Heart left ventricle (tissue), 16 donors: ENCODE measurements around the gene NAALADL2. TPM values are rescaled to one million over a fixed set of nuclear protein-coding genes. Genes with fewer than 3 reads are reported as not detected.

Experiments used
- ATAC-seq, 4 donors: fragments of 200-7000 bp; cut with Tn5 transposase; one replicate each; pipeline ENCODE4 v1.9.1; 2020 to 2022; ENCODE audit warnings: moderate library complexity in 4 of 4, mild to moderate bottlenecking in 3 of 4, moderate number of reproducible peaks in 1 of 4
- DNase-seq, 5 donors: peaks; one replicate each; pipeline ENCODE4 v3.0.0-alpha.2; 2020
- H3K27ac ChIP-seq, 12 donors: fragments of 200-600 bp; sonication (generic) in 4 of 12; one replicate each; pipeline versions ENCODE4 v1.5.0 to v1.8.0; 2016 to 2022; ENCODE audit warnings: mild to moderate bottlenecking in 2 of 12
- H3K27me3 ChIP-seq, 9 donors: fragments of 200-600 bp; sonication (generic) in 2 of 9; one replicate each; pipeline versions ENCODE4 v1.5.1 to v1.8.0; 2016 to 2022; ENCODE audit warnings: mild to moderate bottlenecking in 3 of 9
- H3K36me3 ChIP-seq, 9 donors: fragments of 200-600 bp; sonication (generic) in 2 of 9; one replicate each; pipeline versions ENCODE4 v1.5.0 to v1.8.0; 2018 to 2022; ENCODE audit warnings: mild to moderate bottlenecking in 2 of 9
- H3K4me1 ChIP-seq, 12 donors: fragments of 200-600 bp; sonication (generic) in 4 of 12; one replicate each; pipeline versions ENCODE4 v1.5.0 to v1.8.0; 2016 to 2022; ENCODE audit warnings: mild to moderate bottlenecking in 3 of 12
- H3K4me3 ChIP-seq, 12 donors: fragments of 200-600 bp; sonication (generic) in 4 of 12; one replicate each; pipeline versions ENCODE4 v1.5.0 to v1.8.0; 2017 to 2022; ENCODE audit warnings: mild to moderate bottlenecking in 9 of 12, moderate library complexity in 4 of 12
- H3K9me3 ChIP-seq, 12 donors: fragments of 200-600 bp; sonication (generic) in 4 of 12; one replicate each; pipeline versions ENCODE4 v1.5.0 to v1.8.0; 2016 to 2022; ENCODE audit warnings: mild to moderate bottlenecking in 1 of 12
- CTCF ChIP-seq, 12 donors: fragments of 200-600 bp; sonication (generic) in 4 of 12; IDR thresholded peaks; one replicate each; pipeline versions ENCODE4 v1.5.0 to v1.8.0; 2018 to 2022; ENCODE audit warnings: antibody characterized with exemption in 12 of 12, mild to moderate bottlenecking in 5 of 12
- POLR2A ChIP-seq, 2 donors: fragments of 450-650 bp; IDR thresholded peaks; one replicate each; pipeline ENCODE4 v1.6.1; 2017; ENCODE audit warnings: antibody characterized with exemption in 2 of 2, mild to moderate bottlenecking in 2 of 2, moderate library complexity in 2 of 2
- WGBS, 4 donors: extraction: QIAGEN DNeasy Blood & Tissue Kit in 2 of 4; methylation state at CpG; one replicate each; pipeline versions ENCODE4 v1.1.5 to v1.1.7; 2013 to 2018; 5-methylcytosine and 5-hydroxymethylcytosine counted together
- intact Hi-C, 10 donors: fragments of 100-400 bp; cut with DNase I; formaldehyde crosslinking; loops; one replicate each; pipeline versions ENCODE4 v1.11.1 to v1.14.2; 2022
- polyA plus RNA-seq, 2 donors: library from polyadenylated mRNA; stranded (reverse); fragments of 200-250 nt; gene quantifications; one replicate each; pipeline ENCODE4 v1.2.3, GENCODE V29; 2013
- total RNA-seq, 9 donors: library from RNA; depleted of rRNA in 2 of 9; stranded (reverse); fragments of >200 nt in 2 of 9; fragmentation: NEBNext Ultra II Directional in 3 of 9; extraction: Animal tissue kit (Norgen Biotek cat#: 25700) in 3 of 9; gene quantifications; one replicate each; pipeline versions ENCODE4 v1.1.0 to v1.2.4, GENCODE V29; 2016 to 2023
- donor health status: ischemic (EF 13 %, LVEDD 7.1; RV severe dilation, severe dysfunction).
- donor health status: healthy with polysubstance abuse.
- donor health status: DM: no; HTN: yes; CAD: no.
- donor health status: DM: no; HTN: no; CAD: no.
- donor health status: ischemic (EF 25% LVEDD 6.9; RV normal size, moderate dysfunction).
- donor health status: ischemic (EF 25% LVEDD 5.7; RV mildly dilated, moderate dysfunction).
- donor health status: healthy.
- donor health status: DM: yes; HTN: yes; CAD: no.
- donor health status: ischemic (EF 35%, LVEDD 5.7; RV mildly dilated, moderate dysfunction).
- donor health status: nonischemic (EF 11% LVEDD 7.7; RV severe dilation, severe dysfunction).
- donor health status: DM: yes; HTN: yes; CAD: no.
- donor health status: PGD.
- donor health status: ischemic (EF 29% LVEDD 5.4; RV normal size, mild dysfunction).
- donor health status: nonischemic (EF 23%, LVEDD 6.1; RV moderate dilation, normal function).

Gene NAALADL2
- total and polyA plus RNA-seq, 11 donors: 0.23 to 8.5 (median 3.0) TPM

DNA sequence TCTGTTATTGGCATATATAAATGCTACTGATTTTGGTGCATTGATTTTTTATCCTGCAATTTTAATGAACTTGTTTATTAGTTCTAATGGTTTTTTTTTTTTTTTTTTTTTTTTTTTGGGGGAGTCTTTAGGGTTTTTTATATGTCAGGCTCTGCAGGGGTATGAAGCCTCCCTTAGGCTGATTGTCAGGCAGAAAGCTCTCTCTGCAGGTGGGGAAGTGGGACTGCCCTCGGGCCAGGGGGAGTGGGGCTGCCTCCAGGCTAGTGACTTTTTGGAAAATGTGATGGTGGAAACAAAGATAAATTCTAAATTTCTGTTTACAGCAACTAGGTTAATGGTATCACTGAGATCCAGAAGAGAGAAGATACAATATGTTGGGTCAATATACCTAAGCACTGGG lies 14.4 kb upstream of the NAALADL2 start:
- no peaks in the 10 kb centered on the region for H3K36me3 ChIP-seq
- H3K27me3 ChIP-seq: no peaks in the 10 kb centered on the region
- 55 to 71% (median 64%) methylated on average over 1 of the region's 1 CpG for WGBS, 4 donors
- intact Hi-C loops: no loop called here
- no peak for ATAC-seq
- no peak for TF ChIP-seq CTCF (IDR thresholded peaks at IDR 0.05)
- TF ChIP-seq POLR2A (IDR thresholded peaks at IDR 0.05): no peak
- peaks cover 0 to 6% (median 0%) of the 10 kb centered on the region in 12 donors for H3K9me3 ChIP-seq
- no peak overlapping the region for H3K4me3 ChIP-seq
- no peak overlapping the region for H3K27ac ChIP-seq
- no peak for DNase-seq
- H3K4me1 ChIP-seq: peaks cover 0 to 13% (median 0%) of the 10 kb centered on the region in 12 donors

DNA sequence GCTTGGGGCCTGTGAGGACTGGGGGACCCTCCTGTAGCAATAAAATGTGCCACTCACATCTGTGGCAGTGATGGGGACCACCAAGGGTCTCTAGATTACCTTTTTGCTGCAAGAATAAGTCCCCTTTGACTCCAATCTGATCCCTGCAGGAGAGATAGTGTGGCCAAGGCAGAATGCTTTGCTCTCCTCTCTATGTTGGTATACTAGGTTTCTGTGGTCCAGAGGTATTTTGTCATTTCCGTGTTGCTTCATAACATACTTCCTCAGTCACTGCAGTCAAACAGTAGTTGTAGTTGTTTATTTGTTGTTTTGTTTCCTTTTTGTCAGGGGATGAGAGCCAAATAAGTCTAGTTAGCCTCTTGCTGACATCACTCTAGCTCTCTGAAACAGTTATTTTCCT lies 13.1 kb upstream of the NAALADL2 start:
- no peak for ATAC-seq
- Histone ChIP-seq H3K4me3 (no peak overlapping the region), H3K4me1 (peaks cover 0 to 3% (median 0%) of the 10 kb centered on the region in 12 donors), H3K9me3 (peaks cover 0 to 11% (median 0%) of the 10 kb centered on the region in 12 donors), H3K27me3 (no peaks in the 10 kb centered on the region), H3K27ac (no peak overlapping the region), H3K36me3 (no peaks in the 10 kb centered on the region)
- TF ChIP-seq CTCF (IDR thresholded peaks at IDR 0.05) (no peak), POLR2A (IDR thresholded peaks at IDR 0.05) (no peak)
- 75 to 91% (median 84%) methylated on average over 1 of the region's 1 CpG for WGBS, 4 donors
- no peak for DNase-seq
- intact Hi-C loops: no loop called here

- H3K27ac ChIP-seq: no peak overlapping the region
- 74 to 82% (median 77%) methylated on average over 7 of the region's 7 CpGs for WGBS, 4 donors
- no peak for DNase-seq
- H3K9me3 ChIP-seq: peaks cover 0 to 9% (median 0%) of the 10 kb centered on the region in 12 donors
- H3K4me3 ChIP-seq: no peak overlapping the region
- no peaks in the 10 kb centered on the region for H3K36me3 ChIP-seq
- no peak for TF ChIP-seq CTCF (IDR thresholded peaks at IDR 0.05)
- TF ChIP-seq POLR2A (IDR thresholded peaks at IDR 0.05): no peak
- intact Hi-C loops: no loop called here
- ATAC-seq: no peak
- no peaks in the 10 kb centered on the region for H3K4me1 ChIP-seq
- H3K27me3 ChIP-seq: no peaks in the 10 kb centered on the region
Measured at GRCh38 chr3:174854987-174855386, 4.1 kb upstream of the NAALADL2 start.

DNA sequence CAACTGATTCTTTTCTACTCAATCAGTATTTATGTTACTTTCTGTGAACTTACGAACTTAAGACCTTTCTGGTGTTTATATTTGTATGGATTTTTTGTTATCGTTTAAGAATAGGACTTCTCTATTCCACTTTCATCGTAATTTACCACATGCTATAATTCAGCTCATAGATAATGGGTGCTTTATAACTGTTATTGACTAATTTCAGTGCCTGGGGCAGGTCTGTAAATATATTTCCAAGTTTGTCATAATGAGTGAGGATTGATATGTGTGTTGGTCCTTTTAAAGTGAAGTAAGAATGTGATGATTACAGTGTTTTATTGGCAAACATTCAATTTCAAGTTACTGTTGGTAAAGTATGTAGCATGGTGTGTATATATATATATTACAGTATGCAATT lies 1.8 kb upstream of the NAALADL2 start:
- ATAC-seq (no peak), DNase-seq (no peak)
- intact Hi-C loops: no loop called here
- no peaks in the 10 kb centered on the region for H3K27me3 ChIP-seq
- WGBS, 4 donors: 47 to 85% (median 65%) methylated on average over 3 of the region's 3 CpGs
- no peaks in the 10 kb centered on the region for H3K9me3 ChIP-seq
- TF ChIP-seq POLR2A (IDR thresholded peaks at IDR 0.05) (no peak), CTCF (IDR thresholded peaks at IDR 0.05) (no peak)
- H3K4me1 ChIP-seq: peaks cover 0 to 2% (median 0%) of the 10 kb centered on the region in 12 donors
- H3K4me3 ChIP-seq: no peak overlapping the region
- no peaks in the 10 kb centered on the region for H3K36me3 ChIP-seq
- H3K27ac ChIP-seq: no peak overlapping the region
